DMS153 treated with DMSO at 0.1 percent for 48 hours (cell line): ENCODE results near the gene FOXD4L6.
"Not testable (repeated sequence)": the region's sequence is repeated elsewhere in the genome, so short reads cannot be mapped to it uniquely, and the experiment has no call there.

ENCODE experiments used
- DNase-seq: peaks from one replicate; lab custom pipeline; 2025; ENCODE audit not compliant: unreplicated experiment; lab: John Stamatoyannopoulos, UW

Gene FOXD4L6

DNA sequence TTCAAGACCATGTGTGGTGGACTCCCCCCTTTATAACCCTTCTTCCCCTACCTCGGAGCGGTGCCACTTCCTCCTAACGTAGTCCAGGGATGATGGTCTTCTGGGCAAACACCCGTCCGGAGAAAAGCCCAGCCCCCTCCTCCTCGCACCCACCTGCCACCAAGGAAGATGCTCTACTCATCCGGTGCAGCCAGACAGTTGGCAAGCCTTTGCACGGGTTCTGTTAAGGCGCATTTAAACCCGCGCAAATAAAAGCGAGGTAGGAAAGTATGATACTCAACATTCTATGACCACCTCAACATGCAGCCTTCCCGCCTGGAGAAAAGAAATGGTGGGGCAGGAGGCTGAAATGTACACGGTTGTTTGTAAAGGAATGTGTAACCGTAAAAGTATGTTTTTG, at the start of gene FOXD4L6:
Gene FOXD4L6 (minus strand): TSS at position 101 of the 400 bp plus-strand sequence. CDS start 298 bp downstream, outside the sequence.
- not testable (repeated sequence) for DNase-seq

DNA sequence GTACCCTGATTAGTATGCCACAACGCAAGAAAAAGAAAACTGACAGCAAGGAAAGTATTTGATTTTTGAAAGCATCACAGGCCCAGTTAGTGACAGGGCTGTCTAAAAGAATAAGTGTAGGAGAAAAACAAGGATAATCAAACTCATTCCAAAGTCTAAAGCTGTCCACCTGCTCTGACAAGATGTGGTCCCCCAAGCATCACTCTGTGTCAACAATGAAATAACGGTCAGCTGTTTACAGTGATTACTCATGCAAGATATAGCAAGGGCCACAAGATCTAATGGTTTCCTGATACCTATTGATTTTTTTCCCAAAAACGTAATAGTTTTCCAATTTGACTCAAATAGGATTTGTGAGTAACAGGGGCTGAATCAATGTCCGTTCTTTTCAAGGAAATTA, 46.5 kb upstream of the FOXD4L6 start:
- DNase-seq, result not testable (repeated sequence)

DNA sequence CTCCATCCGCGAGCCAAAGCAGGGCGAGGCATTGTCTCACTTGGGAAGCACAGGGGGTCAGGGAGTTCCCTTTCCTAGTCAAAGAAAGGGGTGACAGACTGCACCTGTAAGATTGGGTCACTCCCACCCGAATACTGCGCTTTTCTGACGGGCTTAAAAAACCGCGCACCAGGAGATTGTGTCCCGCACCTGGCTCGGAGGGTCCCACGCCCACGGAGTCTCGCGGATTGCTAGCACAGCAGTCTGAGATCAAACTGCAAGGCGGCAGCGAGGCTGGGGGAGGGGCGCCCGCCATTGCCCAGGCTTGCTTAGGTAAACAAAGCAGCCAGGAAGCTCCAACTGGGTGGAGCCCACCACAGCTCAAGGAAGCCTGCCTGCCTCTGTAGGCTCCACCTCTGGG, 21.6 kb upstream of the FOXD4L6 start:
- not testable (repeated sequence) for DNase-seq

- not testable (repeated sequence) for DNase-seq
Measured at GRCh38 chr9:41141878-41142277, 13.4 kb upstream of the FOXD4L6 start.

DNA sequence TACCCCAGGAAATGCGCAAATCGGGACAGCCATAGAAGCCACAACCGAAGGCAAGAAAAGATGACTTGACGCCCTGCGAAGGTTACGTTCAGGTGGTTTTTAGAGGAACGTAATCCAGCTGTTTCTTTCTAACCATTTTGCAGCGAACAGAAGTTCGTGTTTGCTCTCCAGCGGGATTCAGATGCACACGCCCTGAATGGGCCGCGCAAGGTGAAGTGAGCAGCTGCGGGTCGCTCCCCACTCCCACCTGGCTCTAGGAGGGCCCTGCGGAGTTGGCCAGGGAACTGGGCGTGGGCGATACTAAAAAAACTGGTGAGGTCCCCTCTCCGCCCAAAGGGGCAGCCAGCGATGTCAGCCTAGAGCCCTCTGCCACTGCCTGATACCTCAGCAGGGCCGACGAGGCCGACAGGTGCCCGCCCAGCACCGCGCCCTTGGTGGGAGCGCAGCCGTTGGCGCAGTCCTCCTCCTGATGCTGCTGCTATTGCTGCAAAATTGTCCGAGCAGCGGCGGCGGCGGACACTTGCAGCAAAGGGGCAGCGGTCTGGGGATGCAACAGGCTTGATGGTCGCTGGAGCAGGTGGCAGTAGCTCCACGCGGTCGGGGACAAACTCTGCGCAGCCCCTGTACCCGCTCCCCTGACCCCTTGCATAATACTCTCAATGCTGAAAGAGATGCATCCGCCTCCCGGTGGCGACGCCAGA, 1.6 kb downstream of the FOXD4L6 start:
- not testable (repeated sequence) for DNase-seq

- DNase-seq, result not testable (repeated sequence)
Measured at GRCh38 chr9:41125936-41126335, 2.5 kb downstream of the FOXD4L6 start.

- DNase-seq, result not testable (repeated sequence)
Measured at GRCh38 chr9:41125109-41125658, 3.3 kb downstream of the FOXD4L6 start.

- not testable (repeated sequence) for DNase-seq
Measured at GRCh38 chr9:41124250-41125108, 4.0 kb downstream of the FOXD4L6 start.

DNA sequence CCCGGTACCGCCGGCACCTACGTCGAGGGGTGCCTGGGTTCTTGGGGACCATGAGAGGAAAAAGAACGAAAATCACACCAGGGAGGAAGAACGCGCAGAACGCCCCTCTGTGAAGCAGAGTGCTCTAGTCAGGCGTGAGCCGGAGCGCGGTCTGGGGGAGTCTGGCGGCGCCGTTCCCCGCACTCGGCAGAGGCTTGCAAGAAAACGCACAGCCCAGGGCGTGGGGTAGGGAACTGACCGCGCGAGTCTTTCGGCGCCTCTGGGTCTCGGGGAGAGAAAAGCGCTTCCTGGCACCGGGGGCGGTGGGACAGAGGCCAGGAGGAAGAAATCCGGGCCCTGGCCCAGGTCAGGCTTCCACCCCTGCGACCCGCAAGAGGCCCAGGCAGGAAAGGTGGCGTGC, 4.7 kb downstream of the FOXD4L6 start:
- not testable (repeated sequence) for DNase-seq

GRCh38 chr9:41123396-41123795, 5.1 kb downstream of the FOXD4L6 start:
- DNase-seq, result not testable (repeated sequence)

- not testable (repeated sequence) for DNase-seq
Measured at GRCh38 chr9:41120696-41121095, 7.8 kb downstream of the FOXD4L6 start.

DNA sequence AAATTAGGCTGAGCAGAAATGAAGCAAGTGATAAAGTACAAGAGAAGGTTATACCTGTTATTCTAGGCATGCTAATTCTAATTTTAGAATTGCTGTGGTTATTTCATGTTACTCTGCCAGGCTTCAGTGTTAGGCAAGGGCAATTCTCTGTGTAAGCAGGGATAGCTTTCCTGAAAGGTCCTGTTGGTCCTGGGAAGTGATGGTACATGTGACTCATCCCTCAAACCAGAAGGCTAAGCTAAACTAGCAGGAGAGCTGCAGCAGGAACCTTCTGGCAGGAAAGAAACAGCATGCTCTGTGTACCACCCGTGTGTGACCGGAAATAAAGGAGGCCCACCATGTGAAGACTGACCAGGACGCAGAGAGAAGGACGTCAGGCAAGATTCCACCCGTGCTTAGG, 8.8 kb downstream of the FOXD4L6 start:
- not testable (repeated sequence) for DNase-seq

GRCh38 chr9:41119311-41119710, 9.2 kb downstream of the FOXD4L6 start:
- not testable (repeated sequence) for DNase-seq

- not testable (repeated sequence) for DNase-seq
Measured at GRCh38 chr9:41113348-41113747, 15.1 kb downstream of the FOXD4L6 start.

- not testable (repeated sequence) for DNase-seq
Measured at GRCh38 chr9:41111414-41111813, 17.1 kb downstream of the FOXD4L6 start.

DNA sequence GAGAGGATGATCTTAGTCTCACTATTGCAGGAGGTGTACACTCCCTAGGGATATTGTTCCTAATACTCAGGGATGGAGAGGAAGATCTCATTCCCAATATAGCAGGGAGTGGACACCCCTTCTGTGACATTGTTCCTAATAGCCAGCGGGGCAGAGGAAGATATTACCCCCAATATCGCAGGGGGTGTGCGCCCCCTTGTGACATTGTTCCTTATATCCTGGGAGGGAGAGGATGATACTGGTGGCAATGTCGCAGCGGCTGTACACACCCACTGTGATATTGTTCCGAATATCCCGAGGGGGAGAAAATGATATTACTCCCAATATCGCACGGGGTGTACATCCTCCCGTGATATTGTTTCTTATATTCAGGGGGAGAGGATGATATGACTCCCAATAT, 17.6 kb downstream of the FOXD4L6 start:
- DNase-seq, result not testable (repeated sequence)

- not testable (repeated sequence) for DNase-seq
Measured at GRCh38 chr9:41109253-41109652, 19.2 kb downstream of the FOXD4L6 start.

DNA sequence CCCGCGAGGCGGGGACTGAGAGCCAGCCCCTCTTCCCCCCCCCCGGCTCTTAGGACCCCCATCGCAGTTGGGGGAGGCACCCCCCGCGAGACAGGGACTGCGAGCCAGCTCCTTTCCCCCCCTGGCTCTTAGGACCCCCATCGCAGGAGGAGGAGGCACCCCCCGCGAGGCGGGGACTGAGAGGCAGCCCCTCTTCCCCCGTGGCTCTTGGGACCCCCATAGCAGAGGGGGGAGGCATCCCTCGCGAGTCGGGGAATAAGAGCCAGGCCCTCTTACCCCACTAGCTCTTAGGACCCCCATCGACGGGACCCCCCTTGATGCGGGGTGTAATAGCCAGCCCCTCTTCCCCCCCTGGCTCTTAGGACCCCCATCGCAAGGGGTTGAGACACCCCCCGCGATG, 19.7 kb downstream of the FOXD4L6 start:
- DNase-seq, result not testable (repeated sequence)

DNA sequence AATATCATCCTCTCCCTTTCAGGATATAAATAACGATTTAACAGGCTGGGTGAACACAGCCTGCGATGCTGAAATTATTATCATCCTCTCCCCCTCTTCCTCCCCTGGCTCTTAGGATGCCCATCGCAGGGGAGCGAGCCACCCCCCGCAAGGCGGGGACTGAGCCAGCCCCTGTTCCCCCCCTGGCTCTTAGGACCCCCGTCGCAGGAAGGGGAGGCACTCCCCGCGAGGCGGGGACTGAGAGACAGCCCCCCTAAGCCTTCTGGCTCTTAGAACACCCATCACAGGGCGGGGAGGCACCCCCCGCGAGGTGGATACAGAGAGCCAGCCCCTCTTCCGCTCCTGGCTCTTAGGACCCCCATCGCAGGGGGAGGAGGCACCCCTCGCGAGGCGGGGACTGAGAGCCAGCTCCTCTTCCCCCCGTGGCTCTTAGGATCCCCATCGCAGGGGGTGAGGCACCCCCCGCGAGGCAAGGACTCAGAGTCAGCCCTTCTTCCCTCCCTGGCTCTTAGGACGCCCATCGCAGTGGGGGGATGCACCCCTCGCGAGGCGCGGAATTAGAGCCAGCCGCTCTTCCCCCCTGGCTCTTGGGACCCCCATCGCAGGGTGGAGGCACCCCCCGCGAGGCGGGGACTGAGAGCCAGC, 21.9 kb downstream of the FOXD4L6 start:
- DNase-seq, result not testable (repeated sequence)

DNA sequence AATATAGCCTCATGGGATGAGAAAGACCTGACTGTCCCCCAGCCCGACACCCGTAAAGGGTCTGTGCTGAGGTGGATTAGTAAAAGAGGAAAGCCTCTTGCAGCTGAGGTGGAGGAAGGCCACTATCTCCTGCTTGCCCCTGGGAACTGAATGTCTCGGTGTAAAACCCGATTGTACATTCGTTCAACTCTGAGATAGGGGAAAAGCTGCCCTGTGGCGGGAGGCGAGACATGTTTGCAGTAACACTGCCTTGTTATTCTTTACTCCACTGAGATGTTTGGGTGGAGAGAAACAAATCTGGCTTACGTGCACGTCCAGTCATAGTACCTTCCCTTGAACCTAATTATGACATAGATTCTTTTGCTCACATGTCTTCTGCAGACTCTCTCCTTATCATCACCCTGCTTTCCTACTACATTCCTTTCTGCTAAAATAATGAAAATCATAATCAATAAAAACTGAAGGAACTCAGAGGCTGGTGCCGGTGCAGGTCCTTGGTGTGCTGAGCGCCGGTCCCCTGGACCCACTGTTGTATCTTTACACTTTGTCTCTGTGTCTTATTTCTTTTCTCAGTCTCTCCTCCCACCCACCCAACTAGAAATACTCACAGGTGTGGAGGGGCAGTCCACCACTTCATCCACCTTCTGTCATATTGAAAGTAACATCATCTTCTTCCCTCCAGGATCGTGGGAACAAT, 22.8 kb downstream of the FOXD4L6 start:
- not testable (repeated sequence) for DNase-seq
